HG03045 (cell line): ENCODE data around the gene KLK13.

ENCODE experiments used
- ATAC-seq: cut with Tn5 transposase; IDR thresholded peaks from one replicate; pipeline ENCODE4 v1.9.1; 2021; ENCODE audit warnings: mild to moderate bottlenecking, moderate library complexity; ENCODE audit not compliant: unreplicated experiment

The KLK13 gene

GRCh38 chr19:51093101-51093500 is 28.2 kb upstream of the KLK13 start:
- no peak for ATAC-seq

GRCh38 chr19:51091895-51092873 is 27.3 kb upstream of the KLK13 start:
- no peak for ATAC-seq

DNA sequence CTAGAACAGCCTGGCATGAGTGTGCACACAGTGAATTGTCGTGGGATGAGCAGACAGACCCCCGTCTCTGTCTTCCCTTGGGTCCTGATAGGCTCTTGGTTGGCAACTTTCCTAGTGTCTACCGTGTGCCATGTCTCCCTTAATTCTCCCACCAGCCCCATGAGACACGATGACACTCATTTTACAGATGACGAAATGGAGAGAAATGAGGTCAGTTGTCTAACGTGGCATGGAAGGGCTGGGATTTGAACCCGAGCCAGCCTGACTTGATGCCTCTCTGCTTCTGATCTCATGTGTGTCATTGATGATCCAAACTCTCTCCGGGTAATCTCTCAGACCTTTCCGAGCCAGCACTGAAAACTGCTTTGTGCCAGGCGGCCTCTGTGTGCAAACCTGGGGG is 26.2 kb upstream of the KLK13 start:
- ATAC-seq, result no peak

GRCh38 chr19:51090471-51090870 is 25.6 kb upstream of the KLK13 start:
- no peak for ATAC-seq

DNA sequence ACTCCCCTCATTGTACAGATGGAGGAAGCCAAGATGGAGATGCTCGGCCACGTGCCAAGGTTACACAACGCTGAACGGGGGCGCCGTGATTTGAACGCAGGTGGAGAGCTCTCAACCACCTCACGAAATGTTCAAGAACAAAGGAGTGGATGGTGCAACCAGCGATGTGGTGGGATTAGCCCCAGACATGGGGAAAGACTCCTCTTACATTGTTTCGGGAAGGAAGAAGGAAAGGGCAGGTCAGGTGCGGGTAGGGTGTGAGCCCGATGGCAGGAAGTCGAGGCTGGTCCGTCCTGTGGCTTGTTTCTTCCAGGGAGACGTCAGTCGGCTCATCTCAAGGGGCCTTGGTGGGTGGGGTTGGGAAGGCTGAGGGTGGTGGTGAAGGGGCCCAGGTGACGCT is 24.9 kb upstream of the KLK13 start:
- no peak for ATAC-seq

DNA sequence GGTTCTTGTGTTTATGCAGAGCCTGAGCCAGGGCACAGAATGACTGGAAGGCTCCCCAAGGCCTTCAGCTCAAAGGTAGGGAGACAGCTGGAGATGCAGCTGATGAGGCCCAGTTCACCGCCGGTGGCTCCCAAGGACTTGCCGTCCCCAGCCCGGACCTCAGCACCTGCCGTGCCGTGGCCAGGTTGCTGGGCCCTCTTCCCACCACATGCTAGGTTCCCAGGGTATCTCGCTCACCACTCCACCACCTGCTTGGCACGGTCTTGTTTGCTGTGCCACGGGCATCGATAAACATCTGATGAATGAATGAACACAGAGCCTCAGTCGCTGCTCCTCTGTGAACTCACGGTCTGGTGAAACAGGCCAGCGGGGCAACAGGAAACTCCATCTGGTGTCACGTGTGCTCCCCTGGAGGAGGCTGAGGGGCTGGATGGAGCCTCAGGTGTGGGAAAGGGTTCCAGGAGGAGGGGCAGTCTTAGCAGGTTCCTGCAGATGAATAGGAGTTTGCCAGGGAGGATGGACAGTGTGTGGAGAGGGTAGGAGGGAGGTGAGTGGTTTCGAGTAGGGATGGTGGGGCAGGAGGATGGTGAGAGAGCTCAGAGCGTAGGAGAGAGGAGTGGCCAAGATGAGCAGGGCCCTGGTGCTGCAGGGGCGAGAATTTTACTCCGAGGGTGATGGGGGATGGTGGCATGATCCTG is 21.4 kb upstream of the KLK13 start:
- no peak for ATAC-seq

GRCh38 chr19:51084505-51084904 is 19.6 kb upstream of the KLK13 start:
- ATAC-seq, result no peak

DNA sequence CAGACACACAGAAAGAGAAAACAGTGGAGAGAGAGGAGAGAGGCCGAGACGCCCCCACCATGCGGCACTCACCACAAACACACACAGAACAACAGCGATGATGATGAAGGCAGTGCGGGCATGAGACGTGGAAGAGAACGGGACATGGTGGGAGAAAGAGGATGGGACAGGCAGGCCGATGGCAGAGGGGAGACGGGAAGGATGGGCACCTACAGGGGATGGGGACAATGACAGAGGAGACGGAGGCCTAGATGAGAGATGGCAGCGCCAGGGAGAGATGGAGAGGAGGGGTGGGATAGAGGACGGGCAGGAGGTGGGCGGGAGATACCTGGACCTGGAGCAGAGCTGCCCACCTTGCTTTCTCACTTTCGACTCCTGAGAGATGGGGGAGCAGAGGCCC is 18.9 kb upstream of the KLK13 start:
- no peak for ATAC-seq

GRCh38 chr19:51083181-51083580 is 18.3 kb upstream of the KLK13 start:
- no peak for ATAC-seq

DNA sequence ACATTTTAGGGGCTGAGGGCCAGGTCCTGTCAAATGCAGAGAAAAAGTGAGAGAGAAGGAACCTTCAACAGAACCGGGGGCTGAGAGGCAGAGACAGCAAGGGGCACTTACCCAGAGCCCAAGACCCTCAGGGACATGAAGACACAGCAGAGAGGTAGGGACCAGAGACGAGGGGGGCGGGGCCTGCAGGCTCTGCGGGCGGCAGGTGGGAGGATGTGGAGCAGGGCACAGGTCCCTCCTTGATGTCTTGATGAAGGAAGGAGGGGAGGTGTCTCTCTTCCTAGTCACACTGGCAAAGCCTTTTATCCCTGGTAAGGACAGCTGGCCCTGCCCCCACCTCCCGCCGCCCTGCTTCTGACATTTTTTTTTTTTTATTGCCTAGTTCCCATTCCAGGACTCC is 17.7 kb upstream of the KLK13 start, which contains the start of gene KLK14:
Gene KLK14 (minus strand): TSS at position 277 of the 400 bp plus-strand sequence. CDS start 273 bp downstream, at position 4.
- ATAC-seq, result no peak

- ATAC-seq, result no peak
Measured at GRCh38 chr19:51081476-51081875, 16.6 kb upstream of the KLK13 start.

- no peak for ATAC-seq
Measured at GRCh38 chr19:51079481-51080110, 14.7 kb upstream of the KLK13 start.

GRCh38 chr19:51078731-51079130 is 13.8 kb upstream of the KLK13 start:
- no peak for ATAC-seq

DNA sequence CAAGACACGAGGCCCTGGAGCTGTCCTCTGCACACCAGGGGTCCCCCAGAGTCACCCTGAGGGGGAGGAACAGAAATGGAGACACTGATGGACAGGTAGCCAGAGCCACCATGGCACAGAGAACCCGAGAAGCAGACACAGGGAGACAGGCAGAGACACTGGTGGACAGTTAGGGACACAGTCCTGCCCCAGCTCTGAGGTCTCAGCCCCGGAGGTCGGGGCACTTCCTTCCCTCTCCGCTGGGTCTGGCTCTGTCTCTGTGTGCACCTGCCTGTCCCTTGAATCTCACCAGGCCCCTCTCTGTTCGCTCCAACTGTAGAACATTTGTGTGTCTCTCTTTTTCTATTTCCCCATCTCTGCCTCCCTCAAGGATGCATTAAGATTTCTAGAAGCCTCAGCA is 13.2 kb upstream of the KLK13 start:
- ATAC-seq, result no peak

DNA sequence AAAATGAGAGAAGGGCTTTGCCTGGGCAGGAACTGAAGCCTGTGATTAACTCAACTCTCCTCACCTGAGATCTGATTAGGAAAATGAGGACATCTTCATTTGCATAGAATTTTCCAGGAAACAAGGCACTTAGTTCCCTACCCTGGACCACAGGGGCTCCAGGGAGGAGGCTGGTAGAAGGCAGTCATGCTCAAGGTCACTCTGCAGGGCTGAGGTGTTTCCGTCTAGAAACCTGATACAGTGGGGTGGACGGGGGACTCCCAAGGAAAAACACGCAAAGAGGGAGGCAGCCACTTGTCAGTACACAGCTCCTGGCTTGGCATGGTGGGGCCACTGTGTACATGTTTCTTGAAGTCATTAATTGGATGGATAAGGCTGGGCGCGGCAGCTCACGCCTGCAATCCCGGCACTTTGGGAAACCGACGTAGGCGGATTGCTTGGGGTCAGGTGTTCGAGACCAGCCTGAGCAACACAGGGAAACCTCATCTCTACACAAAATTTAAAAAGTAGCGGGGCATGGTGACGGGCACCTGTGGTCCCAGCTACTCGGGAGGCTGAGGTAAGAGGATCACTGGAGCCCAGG is 11.8 kb upstream of the KLK13 start:
- no peak for ATAC-seq

GRCh38 chr19:51075998-51076397 is 11.1 kb upstream of the KLK13 start:
- ATAC-seq, result no peak

GRCh38 chr19:51071095-51071405 is 6.2 kb upstream of the KLK13 start:
- no peak for ATAC-seq

GRCh38 chr19:51070334-51071094 is 5.6 kb upstream of the KLK13 start:
- no peak for ATAC-seq

DNA sequence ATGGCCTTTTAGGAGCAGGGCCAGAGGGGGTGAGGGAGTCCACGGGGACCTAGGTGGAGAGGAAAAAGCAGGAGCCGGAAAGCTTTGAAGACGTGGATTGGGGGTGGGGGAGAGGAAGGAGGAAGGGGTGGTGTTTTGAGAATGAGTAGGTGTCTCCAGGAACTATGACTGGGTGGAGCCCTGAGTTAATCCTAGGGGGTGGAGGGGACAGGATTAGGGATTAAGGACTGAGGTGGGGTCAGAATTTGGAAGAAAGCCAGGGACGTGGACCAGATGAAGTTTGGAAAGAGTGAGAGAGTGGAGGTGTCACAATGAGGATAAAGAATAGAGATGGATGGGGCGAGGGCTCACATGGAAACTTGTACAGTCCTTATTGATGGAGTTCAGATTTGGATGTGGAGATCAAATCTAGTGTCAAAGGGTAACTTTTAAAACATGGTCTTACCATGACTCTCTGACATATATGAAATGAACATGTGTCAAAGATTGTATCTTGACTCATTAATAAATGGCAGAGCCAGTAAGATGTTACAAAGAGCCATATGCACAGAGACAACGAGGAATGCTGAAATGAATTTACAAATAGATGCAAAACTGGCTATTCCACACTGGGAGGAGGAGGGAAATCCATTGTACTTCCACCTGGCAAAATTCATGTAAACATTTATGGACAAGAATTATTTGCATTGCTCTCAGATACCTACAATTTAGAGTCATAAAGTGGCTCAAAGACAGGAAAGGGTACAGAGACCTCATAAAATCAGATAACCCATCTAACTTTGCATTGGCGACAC is 1.7 kb upstream of the KLK13 start:
- no peak for ATAC-seq
